ENCODE results near the gene ATP8B1. TPM values are rescaled to one million over a fixed set of nuclear protein-coding genes. Genes with fewer than 3 reads are reported as not detected.

The ATP8B1 gene
- total RNA-seq, 2 experiments from 2014 or later, result 0.06 to 0.15 TPM

DNA sequence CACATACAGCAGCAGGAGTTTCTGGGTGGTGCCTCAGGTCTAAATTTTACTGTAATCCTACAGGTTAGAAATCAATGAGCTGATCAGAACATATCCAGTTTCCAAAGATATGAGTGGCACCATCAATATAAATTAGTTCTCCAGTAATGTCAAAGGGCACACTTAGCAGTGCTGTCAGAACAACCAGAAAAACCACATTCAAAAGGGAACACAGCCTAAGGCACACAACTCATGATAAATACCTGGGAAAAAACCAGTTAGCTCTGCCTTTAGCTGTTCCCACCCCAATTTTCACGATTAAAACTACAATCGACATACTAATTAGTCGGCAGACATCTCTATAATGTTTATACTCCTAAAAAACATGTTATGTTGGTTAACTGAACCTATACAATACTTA is 31.5 kb downstream of the ATP8B1 start:
- POLR2A ChIA-PET, result no interaction called here
- CTCF ChIA-PET, result interaction anchor here (0.9 to 1.6 kb wide), 2 partner anchors 12 to 21 kb away, joined by 3 to 4 read pairs; no protein-coding TSS in a partner anchor

DNA sequence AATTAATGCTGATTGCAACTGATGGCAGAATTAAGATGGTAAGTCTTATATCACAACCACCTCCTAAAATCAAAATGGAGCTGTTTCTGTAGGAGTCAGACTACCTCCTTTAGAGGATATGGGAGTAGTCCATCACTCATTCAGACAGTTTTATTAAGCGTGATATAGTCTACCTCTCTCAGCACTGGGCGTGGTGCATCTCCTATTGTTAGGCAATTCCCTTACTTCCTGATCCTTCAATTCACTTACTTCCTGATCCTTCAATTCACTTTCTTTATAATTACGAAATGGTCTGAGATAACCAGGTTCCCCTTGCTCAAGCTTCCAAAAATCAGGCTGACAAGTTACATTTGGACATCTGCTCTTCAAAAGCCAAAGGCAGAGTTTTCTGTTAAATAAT is 31.9 kb downstream of the ATP8B1 start:
- ChIA-PET CTCF (interaction anchor here (0.9 to 1.6 kb wide), 2 partner anchors 11 to 21 kb away, joined by 3 to 4 read pairs; no protein-coding TSS in a partner anchor), POLR2A (no interaction called here)

DNA sequence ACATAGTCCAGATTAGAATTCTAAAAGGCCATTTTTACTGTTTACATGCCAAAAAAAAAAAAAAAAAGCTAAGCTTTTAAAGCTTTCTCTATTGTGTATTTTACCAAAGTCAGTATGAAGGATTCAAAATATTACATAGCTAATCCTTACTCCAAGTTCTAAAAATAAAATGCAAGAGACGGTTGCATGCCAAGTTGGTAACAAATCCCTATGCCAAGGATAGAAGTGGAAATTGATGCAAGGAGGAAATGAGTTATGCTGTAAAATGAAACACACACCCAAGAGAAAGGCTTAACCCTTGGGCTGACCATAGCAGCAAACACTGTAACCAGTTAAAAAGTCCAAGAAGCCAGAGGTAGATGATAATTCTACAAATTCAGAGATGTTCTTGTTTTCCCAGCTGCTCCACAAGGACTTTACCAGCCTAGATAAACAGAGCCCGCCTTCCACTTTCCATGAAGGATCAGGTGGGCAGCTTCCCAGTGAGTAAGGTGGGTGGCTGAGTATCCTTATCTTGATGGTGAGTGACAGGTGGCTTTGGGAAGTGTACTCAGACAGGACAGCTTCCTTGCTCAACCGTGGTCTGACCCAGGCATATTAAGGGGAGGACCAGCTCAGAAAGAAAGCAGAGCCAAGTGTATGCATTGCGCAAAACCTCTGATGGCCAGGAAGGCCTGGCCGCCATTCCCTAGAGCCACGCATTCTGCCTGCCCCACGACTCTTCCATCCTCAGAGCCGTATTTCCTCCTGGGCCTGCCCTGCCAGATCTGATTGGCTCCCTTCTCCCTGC is 34.4 kb downstream of the ATP8B1 start:
- CTCF ChIA-PET, result interaction anchor here (0.6 kb wide), 1 partner anchor 9 kb away, joined by 5 read pairs; no protein-coding TSS in a partner anchor
- POLR2A ChIA-PET, result interaction anchor here (0.6 kb wide), 1 partner anchor 172 kb away, joined by 14 read pairs; no protein-coding TSS in a partner anchor

DNA sequence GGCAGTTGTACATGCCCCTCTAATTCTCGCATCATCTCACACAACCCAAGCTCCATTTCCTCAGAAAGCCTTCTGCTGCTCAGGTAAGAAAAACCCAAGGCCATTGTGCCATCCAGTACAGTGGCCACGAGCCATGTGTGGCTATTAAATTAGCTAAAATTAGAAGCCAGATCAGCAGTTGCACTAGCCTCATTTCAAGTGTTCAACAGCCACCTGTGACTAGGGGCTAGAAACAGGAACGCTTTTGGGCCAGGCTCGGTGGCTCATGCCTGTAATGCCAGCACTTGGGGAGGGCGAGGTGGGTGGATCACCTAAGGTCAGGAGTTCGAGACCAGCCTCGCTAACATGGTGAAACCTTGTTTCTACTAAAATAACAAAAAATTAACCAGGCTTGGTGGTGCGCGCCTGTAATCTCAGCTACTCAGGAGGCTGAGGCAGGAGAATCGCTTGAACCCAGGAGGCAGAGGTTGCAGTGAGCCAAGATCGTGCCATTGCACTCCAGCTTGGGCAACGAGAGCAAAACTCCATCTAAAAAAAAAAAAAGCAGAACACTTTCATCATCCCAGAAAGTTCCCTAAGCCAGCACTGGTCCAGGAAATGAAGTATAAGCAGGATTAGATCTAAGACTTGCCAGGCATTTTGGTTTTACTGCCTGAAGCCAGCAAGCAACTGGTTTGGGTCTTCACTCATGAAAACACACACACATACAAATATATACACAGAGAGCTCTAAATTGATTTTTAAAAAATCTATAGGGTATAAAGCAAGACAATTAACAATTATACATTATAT is 35.7 kb downstream of the ATP8B1 start:
- ChIA-PET POLR2A (interaction anchor here (0.6 kb wide), 1 partner anchor 173 kb away, joined by 14 read pairs; no protein-coding TSS in a partner anchor), CTCF (interaction anchor here (0.7 to 1.1 kb wide), 2 partner anchors 32 to 38 kb away, joined by 3 read pairs; no protein-coding TSS in a partner anchor)

DNA sequence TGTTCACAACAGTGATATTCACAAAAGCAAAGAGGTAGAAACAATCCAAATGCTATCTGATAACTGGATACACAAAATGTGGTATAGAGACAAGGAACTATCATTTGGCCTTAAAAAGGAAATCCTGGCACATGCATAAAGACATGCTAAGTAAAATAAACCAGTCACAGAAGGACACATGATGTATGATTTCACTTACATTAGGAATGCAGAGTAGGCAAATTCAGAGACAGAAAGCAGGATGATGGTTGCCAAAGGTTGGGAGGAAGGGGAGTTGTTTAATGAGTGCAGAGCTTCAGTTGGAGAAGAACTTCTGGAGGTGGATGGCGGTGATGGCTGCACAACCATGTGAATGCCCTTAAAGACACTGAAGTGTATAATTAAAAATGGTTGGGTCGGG is 38.1 kb downstream of the ATP8B1 start:
- ChIA-PET CTCF (no interaction called here), POLR2A (no interaction called here)

DNA sequence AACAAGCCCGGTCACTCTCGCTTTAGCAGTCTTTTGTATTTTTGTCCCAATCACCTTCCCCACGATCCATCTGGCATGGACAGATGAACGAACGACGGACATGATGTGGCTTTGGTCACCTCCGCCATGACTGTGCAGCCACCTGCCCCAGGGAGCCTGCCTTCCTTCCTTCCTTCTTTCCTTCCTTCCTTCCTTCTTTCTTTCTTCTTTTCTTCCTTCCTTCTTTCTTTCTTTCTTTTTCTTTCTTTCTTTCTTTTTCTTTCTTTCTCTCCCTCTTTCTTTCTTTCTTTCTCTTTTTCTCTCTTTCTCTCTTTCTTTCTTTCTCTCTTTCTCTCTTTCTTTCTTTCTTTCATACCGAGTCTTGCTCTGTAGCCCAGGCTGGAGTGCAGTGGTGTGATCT is 39.0 kb downstream of the ATP8B1 start:
- ChIA-PET POLR2A (no interaction called here), CTCF (interaction anchor here (1.1 kb wide), 1 partner anchor 16 kb away, joined by 3 read pairs; no protein-coding TSS in a partner anchor)

DNA sequence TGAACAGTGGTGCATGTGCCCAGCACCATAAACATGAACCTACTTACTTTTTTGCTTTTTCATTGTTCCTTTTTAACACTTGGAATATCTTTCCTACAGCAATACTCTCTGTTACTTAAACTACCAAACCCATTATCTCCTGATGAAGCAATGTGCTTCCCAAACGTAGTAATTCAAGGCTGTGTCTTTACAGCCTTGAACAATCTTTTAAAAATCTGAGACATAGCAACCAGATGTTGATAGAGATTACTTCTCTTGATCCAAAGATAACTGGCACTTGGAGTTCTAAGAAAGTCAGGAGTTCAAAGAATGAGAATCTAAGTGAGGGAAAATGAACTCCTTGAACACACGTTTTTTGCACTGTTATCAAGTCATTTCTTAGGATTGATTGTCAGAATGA is 40.4 kb downstream of the ATP8B1 start:
- ChIA-PET POLR2A (no interaction called here), CTCF (no interaction called here)

DNA sequence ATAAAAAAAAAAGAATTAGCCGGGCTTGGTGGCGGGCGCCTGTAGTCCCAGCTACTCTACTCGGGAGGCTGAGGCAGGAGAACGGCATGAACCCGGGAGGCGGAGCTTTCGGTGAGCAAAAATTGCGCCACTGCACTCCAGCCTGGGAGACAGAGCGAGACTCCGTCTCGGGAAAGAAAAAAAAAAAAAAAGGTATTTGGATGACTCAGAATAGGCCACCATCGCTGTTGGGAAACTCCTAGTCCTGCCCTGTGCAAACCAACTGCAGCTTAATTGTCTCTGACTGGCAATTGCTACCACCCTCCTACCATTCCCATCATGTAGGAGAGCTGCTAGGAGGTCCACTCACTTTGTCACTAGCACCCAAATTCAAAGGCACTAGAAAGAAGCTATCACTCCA is 43.5 kb downstream of the ATP8B1 start:
- POLR2A ChIA-PET, result interaction anchor here (0.6 kb wide), 1 partner anchor 330 kb away, joined by 4 read pairs; no protein-coding TSS in a partner anchor
- CTCF ChIA-PET, result interaction anchor here (1.0 kb wide), 1 partner anchor 11 kb away, joined by 3 read pairs; no protein-coding TSS in a partner anchor

DNA sequence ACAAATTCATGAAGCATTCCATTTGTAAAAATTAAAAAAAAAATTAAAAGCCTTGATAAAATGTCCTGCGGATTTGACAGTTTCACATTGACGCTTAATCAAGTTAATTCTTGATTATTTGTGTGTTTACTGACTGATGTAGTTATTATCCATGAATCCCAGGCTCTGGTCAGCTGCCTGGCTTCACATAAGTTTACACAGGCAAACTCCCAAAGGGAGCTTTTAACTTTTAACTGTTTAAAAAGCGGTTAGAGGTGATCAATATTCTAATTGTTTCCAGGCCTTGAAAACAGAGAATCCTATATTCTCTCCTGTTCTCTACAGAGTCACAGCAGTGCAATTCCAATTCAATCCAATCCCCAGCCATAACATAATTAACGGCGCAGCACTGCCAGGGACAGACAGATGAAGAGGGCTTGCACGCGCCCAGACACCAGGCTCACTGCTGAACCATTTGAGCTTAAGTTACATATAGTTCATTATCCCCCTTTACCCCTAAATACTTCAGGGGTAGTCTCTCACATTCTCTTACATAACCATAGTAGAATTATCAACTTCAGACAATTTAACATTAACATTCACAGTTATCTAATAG is 47.5 kb downstream of the ATP8B1 start:
- POLR2A ChIA-PET, result no interaction called here
- CTCF ChIA-PET, result no interaction called here

DNA sequence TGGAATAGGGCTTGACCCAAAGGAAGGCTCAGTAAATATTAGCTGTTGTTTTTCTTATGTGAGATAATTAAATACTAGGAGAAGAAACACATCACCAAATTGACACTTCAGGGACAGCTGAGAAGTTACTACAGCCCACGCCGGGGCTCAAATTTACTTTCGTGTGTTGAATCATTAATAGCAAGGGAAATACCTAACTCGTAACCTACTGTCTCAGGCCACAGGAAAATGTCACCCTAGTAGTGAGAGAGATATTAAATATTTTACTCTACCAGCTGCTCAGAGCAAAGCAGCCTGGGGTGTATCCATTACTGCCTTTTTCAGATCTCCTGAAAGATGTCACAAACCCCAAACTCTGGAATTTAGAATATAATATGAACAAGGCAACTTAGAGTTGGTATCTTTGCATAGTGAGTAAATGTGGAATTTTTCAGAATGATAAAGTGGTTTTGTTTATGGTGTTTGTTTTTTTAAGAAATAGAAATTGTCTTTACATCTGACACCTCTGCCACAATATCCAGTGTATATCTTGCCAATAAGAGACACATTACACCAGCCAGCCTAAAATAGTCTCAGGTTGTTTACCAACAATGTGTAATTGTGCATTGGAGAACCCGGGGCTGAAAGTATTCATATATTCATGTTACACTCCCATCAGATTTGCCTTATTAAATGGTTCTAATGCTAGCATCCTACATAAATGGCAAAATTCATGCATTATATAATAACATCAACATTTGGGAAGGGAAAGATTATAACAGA is 48.4 kb downstream of the ATP8B1 start:
- POLR2A ChIA-PET, result no interaction called here
- CTCF ChIA-PET, result no interaction called here

DNA sequence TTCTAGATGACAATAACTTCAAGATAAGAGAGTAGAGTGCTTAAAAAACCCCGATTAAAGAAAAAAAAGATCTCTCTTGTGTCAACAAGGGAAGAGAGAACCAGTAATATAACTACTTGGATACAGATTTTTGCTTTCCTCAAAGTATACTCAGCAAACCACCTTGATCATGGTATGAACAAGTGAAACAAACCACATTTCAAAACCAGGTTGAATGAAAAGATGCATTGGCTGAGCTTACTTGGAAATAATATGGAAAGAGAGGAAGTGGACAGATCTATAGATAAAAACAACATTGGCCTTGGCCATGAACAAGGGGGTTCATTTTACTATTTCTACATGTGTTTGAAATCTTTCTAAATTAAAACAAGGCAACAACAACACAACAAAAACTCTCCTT is 50.1 kb downstream of the ATP8B1 start:
- CTCF ChIA-PET, result no interaction called here
- POLR2A ChIA-PET, result no interaction called here

DNA sequence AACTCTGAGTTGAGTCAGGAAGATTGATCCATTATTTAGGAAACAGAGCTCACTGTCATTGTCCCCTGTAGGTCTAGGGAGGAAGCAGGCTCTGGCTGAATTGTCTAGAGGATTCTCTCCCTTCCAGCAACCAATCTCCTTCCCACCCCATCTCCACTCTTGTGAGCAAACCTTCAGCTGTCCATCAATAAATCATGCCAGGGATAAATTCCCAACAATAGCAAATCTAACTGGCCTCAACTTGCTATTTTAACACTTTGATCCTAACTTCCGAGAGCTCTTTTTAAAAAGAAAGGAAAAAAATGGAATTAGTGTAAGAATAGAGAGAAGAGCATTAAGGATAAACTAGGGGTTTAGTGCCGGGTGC is 53.5 kb downstream of the ATP8B1 start:
- CTCF ChIA-PET, result interaction anchor here (1.6 kb wide), 1 partner anchor 22 kb away, joined by 4 read pairs; no protein-coding TSS in a partner anchor

DNA sequence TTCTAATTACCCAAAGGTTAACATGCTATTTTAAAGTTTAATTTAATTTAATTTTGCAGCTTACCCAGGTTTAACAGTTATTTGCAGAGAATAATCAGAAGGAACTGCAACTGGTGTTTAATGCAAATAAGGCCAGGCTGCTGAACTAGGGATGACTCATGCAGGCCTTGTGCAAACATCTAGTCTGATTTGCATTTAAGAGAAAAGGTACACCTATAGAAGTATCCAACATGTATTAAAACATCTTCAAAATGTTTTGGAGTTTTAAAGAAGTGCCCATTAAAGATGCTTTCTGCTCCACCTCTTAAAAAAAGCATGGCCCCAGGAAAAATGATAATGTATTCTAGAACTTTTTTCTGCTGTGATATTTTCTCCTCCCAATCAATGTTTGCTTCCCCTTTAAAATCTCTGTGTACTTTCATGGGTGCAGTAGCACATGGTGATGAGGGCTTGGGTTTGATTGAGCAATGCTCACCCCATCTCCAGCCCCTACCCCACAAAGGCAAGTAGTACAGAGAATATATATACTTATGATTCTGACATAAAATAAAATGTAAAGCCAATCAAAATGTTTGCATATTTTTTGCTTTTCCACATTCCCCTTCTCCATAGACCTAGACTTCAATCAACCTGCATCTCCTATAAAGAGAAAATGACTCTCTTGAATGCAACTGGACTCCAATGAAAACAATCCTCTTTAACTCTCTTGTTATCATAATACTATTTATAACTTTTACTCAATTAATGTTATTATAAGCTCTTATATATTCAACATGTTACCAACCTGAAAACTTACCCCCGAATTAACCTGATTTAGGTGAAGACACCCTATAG is 54.1 kb downstream of the ATP8B1 start:
- POLR2A ChIA-PET, result no interaction called here

More for the DNA sequence above, 53.5 kb downstream of the ATP8B1 start:
- POLR2A ChIA-PET, result no interaction called here

DNA sequence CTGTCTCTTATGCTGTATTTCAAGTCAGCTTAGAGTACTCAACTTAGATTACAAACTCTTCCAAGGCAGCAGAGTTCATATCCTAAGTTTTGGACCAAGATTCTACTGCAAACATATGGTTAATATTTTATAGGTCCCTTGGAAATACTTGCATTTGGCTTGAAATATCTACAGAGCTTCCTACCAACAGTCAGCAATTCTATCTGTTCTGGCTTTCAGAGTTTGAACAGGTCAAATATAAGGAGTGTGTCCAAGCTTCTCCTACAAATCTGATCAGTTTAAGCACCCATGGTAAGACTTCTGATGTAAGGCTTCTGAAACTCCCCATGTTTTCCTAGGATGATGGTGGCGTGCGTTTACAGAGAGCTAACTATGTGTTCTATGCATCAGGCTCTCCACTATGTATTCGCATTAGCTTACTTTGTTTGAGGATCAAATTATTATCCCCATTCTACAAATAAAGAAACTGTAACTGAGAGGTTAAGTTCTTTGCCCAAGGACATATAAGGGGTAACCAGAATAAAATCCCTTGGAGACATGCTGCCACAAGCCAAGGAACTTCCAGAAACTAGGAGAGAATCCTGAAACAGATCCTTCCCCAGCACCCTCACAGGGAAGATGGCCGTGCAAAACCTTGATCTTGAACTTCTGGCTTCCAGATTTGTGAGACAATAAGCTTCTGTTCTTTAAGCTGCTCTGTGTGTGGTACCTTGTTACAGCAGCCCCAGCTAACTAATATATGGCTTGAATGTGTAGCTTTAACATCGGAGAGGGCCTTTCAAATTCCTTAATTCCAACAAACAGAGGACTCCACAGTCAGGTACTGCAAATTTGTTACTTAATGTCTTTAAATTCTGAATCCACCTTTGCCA is 55.1 kb downstream of the ATP8B1 start:
- ChIA-PET CTCF (interaction anchor here (0.9 kb wide), 1 partner anchor 15 kb away, joined by 3 read pairs; no protein-coding TSS in a partner anchor), POLR2A (no interaction called here)

More for the DNA sequence above, 54.1 kb downstream of the ATP8B1 start:
- CTCF ChIA-PET, result interaction anchor here (1.6 kb wide), 1 partner anchor 23 kb away, joined by 4 read pairs; no protein-coding TSS in a partner anchor

DNA sequence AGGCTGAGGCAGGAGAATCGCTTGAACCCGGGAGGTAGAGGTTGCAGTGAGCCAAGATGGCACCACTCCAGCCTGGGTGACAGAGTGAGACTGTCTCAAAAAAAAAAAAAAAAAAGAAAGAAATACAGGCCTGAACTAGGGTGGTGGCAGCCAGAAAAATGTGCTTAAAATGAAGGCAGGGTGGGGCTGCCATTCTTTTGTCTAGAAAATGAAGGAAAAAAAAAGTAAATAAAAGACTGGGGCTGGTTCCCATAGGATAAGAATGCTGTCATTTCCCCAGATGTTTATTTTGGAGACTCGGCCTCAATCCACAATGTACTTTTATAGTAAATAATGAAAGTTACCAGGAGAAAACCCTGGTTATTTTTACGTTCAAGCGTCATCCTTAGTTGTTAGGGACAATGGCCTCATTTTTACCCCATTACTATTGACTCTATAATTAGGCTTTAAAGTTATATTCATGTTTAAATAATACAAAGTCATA is 58.9 kb downstream of the ATP8B1 start:
- POLR2A ChIA-PET, result interaction anchor here (0.6 kb wide), 1 partner anchor 595 kb away, joined by 3 read pairs; no protein-coding TSS in a partner anchor
- CTCF ChIA-PET, result no interaction called here

DNA sequence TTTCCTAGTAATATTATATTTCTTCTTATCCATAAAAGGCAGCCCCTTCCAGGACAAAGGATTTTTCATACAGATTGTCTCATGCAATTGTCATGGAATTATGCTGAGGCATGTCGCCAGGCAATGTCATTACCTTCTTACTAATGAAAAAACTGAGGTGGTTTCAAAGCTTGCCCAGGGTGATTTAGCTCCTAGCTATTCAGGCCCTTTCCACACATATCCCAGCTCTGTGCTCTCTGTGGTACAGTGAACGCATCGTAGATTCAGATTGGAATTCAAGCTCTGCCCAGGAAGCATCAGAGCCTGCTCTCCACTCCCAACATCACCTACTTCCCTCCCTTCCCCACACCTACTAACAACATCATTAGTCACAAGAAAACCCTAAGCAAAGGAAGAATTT is 60.1 kb downstream of the ATP8B1 start:
- POLR2A ChIA-PET, result no interaction called here
- CTCF ChIA-PET, result no interaction called here

DNA sequence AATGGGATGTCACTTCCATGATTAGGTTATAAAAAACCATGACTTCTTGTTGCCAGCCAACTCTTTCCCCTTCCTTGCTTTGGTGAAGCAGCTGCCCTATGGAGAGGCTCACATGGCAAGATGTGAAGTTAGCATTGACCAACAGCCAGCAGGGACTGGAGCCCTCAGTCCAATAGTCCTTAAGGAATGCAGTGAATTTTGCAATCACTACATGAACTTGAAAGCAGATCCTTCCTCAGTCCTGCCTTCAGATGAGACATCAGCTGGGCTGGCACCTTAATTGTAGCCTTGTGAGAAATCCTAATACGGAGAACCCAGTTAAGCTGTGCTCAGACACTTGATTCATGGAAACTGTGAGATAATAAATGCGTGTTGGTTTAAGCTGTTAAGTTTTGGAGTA is 61.8 kb downstream of the ATP8B1 start:
- POLR2A ChIA-PET, result no interaction called here
- CTCF ChIA-PET, result no interaction called here

Measured in activated CD8-positive, alpha-beta memory T cell treated with anti-CD3 and anti-CD28 coated beads for 36 hours (primary cell).